HCT116 (cell line): ENCODE results near the gene TMEM9.

ENCODE experiments used
- CTCF ChIP-seq, 3 experiments: fragments of 200-600 bp in 1 of 3; sonication (generic) in 1 of 3; IDR thresholded peaks in 2 of 3; conservative IDR thresholded peaks in 1 of 3; 2 replicates each; pipeline ENCODE4 v1.5.1; 2012 to 2017; ENCODE audit warnings: low read depth in 2 of 3, low read length in 2 of 3, antibody characterized with exemption in 1 of 3, borderline replicate concordance in 1 of 3, control low read depth in 1 of 3, mild to moderate bottlenecking in 1 of 3, mixed read lengths in 1 of 3, mixed run types in 1 of 3, moderate library complexity in 1 of 3; ENCODE audit not compliant: insufficient read depth in 1 of 3
- POLR2A ChIP-seq: IDR thresholded peaks from 2 replicates; pipeline ENCODE4 v1.7.0; 2011; ENCODE audit warnings: borderline replicate concordance; ENCODE audit not compliant: insufficient read depth, insufficient read length; ENCODE audit errors: extremely low read depth

- TF ChIP-seq POLR2A (no peak), CTCF (IDR thresholded peaks at IDR 0.05 in 2 of 3, conservative IDR thresholded peaks at IDR 0.05 in 1 of 3; ENCODE audit: borderline replicate concordance in 1 of 3, insufficient read depth in 1 of 3, low read depth in 2 of 3, low read length in 2 of 3) (no peak)
These were observed 65.9 kb downstream of the TMEM9 start for GRCh38 chr1:201088395-201088794.
